Neutrophil (primary cell): Measurements from ENCODE around the gene PDK2.

ENCODE experiments used
- H3K27ac ChIP-seq: fragments of 200-600 bp; sonication (generic); 2 replicates; pipeline ENCODE4 v1.5.1; 2016; ENCODE audit warnings: mild to moderate bottlenecking, moderate library complexity
- H3K27me3 ChIP-seq: fragments of 200-600 bp; sonication (generic); 2 replicates; pipeline ENCODE4 v1.6.0; 2016; ENCODE audit warnings: mild to moderate bottlenecking
- H3K36me3 ChIP-seq: fragments of 200-600 bp; sonication (generic); 2 replicates; pipeline ENCODE4 v1.5.1; 2017
- H3K4me1 ChIP-seq, 2 experiments: fragments of 200-600 bp in 1 of 2; sonication (generic) in 1 of 2; 1 replicate in 1 of 2; 2 replicates in 1 of 2; pipeline versions ENCODE4 v1.5.1 to v1.6.1; 2013 to 2016; ENCODE audit warnings: low read depth in 1 of 2, low read length in 1 of 2, mild to moderate bottlenecking in 1 of 2, moderate library complexity in 1 of 2; ENCODE audit not compliant: control insufficient read depth in 1 of 2, insufficient read depth in 1 of 2
- H3K4me3 ChIP-seq, 2 experiments: fragments of 200-600 bp in 1 of 2; sonication (generic) in 1 of 2; 1 replicate in 1 of 2; 2 replicates in 1 of 2; pipeline ENCODE4 v1.5.1; 2013 to 2016; ENCODE audit warnings: low read depth in 1 of 2, low read length in 1 of 2, mild to moderate bottlenecking in 1 of 2, moderate library complexity in 1 of 2
- H3K9me3 ChIP-seq: fragments of 200-600 bp; sonication (generic); 2 replicates; pipeline ENCODE4 v1.5.1; 2016
- CTCF ChIP-seq: fragments of 200-600 bp; sonication (generic); IDR thresholded peaks from 2 replicates; pipeline ENCODE4 v1.5.1; 2016; ENCODE audit warnings: antibody characterized with exemption

Gene PDK2

GRCh38 chr17:50146230-50146926 lies 51.2 kb downstream of the PDK2 start:
- Histone ChIP-seq H3K4me3 (peak overlapping the region; percentile 97 to 98), H3K36me3 (peaks cover 52% of the 10 kb centered on the region), H3K27ac (peak overlapping the region; percentile 99), H3K4me1 (peaks cover 47 to 53% of the 10 kb centered on the region in 2 experiments), H3K9me3 (no peaks in the 10 kb centered on the region), H3K27me3 (no peaks in the 10 kb centered on the region)
- no peak for TF ChIP-seq CTCF

GRCh38 chr17:50146927-50147665 lies 51.9 kb downstream of the PDK2 start:
- Histone ChIP-seq H3K4me1 (peaks cover 46 to 59% of the 10 kb centered on the region in 2 experiments), H3K9me3 (no peaks in the 10 kb centered on the region), H3K4me3 (peak overlapping the region; percentile 97 to 98), H3K27me3 (no peaks in the 10 kb centered on the region), H3K36me3 (peaks cover 45% of the 10 kb centered on the region), H3K27ac (peak overlapping the region; percentile 99)
- TF ChIP-seq CTCF = no peak

GRCh38 chr17:50147841-50148225 lies 52.7 kb downstream of the PDK2 start:
- Histone ChIP-seq H3K27me3 (no peaks in the 10 kb centered on the region), H3K36me3 (peaks cover 38% of the 10 kb centered on the region), H3K4me1 (peaks cover 47 to 61% of the 10 kb centered on the region in 2 experiments), H3K27ac (peak overlapping the region; percentile 99), H3K4me3 (peak overlapping the region; percentile 97 to 98), H3K9me3 (no peaks in the 10 kb centered on the region)
- TF ChIP-seq CTCF = no peak

- Histone ChIP-seq H3K27me3 (no peaks in the 10 kb centered on the region), H3K36me3 (peaks cover 31% of the 10 kb centered on the region), H3K27ac (peak overlapping the region; percentile 99), H3K4me1 (peaks cover 46 to 59% of the 10 kb centered on the region in 2 experiments), H3K9me3 (no peaks in the 10 kb centered on the region), H3K4me3 (peak overlapping the region; percentile 97 to 98)
- peak; percentile 55 for TF ChIP-seq CTCF
These were observed 53.3 kb downstream of the PDK2 start for GRCh38 chr17:50148226-50149090.

- peaks cover 25% of the 10 kb centered on the region for H3K36me3 ChIP-seq
- no peaks in the 10 kb centered on the region for H3K9me3 ChIP-seq
- no peak for TF ChIP-seq CTCF
- peaks cover 46 to 59% of the 10 kb centered on the region in 2 experiments for H3K4me1 ChIP-seq
- peak overlapping the region; percentile 99 for H3K27ac ChIP-seq
- peak overlapping the region; percentile 97 to 98 for H3K4me3 ChIP-seq
- no peaks in the 10 kb centered on the region for H3K27me3 ChIP-seq
These were observed 53.9 kb downstream of the PDK2 start for GRCh38 chr17:50149091-50149416.
